GM19467 (cell line): ENCODE data around the gene STK39.

Experiments used
- ATAC-seq: cut with Tn5 transposase; IDR thresholded peaks from one replicate; pipeline ENCODE4 v1.9.1; 2021; ENCODE audit warnings: mild to moderate bottlenecking, moderate library complexity; ENCODE audit not compliant: unreplicated experiment

STK39 gene

DNA sequence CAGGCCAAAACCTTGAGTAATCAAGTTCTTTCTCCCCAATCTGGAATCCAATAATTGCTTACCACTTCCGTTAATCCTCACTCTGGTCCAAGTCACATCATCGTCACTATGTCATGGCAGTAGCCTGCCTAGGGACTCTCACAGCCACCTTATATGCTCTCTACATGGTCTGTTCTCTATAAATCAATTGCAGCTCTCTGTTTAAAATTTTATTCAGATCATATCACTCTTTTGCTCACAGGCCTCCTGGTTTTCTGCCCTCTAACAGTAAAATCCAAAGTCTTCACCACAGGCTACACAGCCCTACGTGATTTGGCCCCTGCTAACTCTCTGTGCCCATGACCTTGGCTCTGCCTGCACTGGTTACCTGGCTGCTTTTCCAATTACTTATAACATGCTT is 188.7 kb downstream of the STK39 start:
- no peak for ATAC-seq

DNA sequence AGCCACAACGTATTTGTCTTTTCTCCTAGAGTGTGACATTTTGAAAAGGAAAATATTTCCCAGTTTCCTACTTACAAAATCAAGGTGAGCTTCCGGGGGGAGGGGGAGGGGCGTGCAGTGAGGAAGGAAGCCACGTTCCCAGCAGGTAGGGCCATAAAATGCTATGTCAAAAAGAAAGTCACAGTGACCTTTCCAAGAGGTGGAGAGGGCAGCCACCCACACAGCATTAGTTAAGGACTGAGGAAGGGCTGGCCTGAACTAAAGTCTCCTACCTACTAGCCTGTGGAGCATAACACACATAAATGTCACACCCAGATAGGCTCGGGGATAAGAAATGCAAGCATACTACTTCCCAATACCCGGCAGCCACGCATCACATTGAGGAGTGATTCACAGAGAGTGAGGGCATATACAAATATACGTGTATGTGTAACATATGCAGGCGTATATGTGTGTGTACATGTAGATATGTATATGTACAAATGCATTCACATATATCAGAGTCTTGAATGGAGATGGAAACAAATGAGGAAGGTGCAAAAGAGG is 191.1 kb downstream of the STK39 start:
- ATAC-seq, result no peak

DNA sequence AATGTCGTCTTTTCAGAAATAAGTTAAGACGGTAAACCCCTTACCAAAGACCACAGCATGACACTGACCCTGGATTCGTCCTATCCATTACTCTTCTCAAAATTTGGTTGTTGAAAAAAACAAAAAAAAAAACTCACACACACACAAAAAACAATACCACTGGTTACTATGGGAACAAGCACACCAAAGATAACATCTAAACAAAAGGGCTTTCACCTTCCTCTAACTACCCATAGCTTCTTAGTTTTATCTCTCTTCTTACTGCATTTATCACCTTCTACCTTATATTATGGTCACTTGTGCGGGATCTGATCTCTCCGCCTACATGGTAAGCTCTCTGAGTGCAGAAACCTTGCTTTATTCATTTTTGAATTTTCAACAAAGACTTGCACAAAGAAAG is 192.7 kb downstream of the STK39 start:
- no peak for ATAC-seq

DNA sequence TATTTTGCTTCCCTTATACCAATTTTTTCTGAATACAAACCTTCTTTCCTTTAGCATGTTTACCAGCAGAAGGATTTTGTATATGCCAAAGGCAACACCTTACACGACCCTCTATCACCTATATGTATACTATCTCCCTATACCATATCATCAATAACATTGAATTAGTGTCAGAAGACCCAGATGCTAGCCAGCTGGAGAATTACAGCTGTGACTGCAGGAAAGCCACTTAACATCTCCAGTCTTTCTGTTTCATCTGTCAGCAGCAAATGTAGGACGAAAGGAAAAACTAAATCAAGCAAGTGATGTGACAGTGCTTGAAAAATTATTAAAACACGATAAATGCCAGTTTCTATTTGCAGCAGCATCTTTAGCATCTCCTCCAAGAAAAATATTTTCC is 193.7 kb downstream of the STK39 start:
- ATAC-seq, result no peak

- ATAC-seq, result no peak
Observed at GRCh38 chr2:168052773-168053172, 194.6 kb downstream of the STK39 start.

DNA sequence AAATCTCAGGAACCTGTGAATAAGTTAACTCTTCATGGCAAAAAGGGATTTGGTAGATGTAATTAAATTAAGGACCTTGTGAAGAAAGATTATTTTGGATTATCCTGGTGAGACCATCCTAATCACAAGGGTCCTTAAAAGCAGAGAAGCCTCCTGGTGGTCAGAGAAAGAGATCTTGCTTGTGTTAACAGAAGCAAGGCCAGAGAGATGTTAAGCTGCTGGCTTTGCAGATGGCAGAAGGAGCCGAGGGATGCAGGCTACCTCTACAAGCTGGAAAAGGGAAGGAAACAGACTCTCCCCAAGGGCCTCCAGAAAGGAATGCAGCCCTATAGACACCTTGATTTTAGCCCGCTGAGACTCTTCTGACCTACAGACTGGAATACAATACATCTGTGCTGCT is 197.0 kb downstream of the STK39 start:
- ATAC-seq, result no peak

DNA sequence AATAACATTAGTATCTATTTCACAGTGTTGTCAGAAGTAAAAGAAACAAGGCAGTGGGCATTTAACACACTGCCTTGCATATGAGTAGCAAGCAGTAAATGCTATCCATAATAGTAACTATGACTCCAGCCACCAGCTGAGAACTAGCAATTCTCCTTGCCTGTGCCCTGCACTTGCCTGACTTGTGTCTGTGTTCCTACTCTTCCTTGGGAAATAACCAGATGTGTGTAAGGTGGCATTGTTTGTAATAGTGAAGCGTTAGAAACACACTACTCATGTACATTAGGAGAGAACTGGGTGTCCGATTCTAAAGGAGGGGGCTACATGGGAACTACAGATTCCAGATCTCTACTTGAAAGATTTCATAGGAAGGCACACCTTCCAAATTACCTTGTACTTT is 197.8 kb downstream of the STK39 start:
- ATAC-seq, result no peak

- ATAC-seq, result no peak
Observed at GRCh38 chr2:168047091-168047690, 200.2 kb downstream of the STK39 start.

DNA sequence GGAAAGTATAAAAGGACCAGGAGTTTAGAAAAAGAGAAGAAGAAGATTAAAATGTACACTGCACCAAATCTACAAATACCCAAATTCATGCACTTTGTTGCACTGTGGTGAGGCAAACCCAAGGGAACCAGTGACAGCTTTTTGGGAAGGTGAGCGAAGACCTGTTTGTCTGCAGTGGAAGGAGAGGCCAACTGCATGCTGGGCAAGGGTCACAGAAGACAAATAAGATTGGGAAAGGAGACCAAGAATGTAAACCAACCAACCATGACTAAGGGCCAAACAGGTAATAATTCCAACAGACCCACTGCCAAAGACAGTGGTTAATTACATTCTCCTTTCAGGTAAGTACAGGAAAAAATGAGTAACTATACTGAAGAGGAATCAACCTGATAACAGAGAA is 202.8 kb downstream of the STK39 start:
- ATAC-seq, result no peak

DNA sequence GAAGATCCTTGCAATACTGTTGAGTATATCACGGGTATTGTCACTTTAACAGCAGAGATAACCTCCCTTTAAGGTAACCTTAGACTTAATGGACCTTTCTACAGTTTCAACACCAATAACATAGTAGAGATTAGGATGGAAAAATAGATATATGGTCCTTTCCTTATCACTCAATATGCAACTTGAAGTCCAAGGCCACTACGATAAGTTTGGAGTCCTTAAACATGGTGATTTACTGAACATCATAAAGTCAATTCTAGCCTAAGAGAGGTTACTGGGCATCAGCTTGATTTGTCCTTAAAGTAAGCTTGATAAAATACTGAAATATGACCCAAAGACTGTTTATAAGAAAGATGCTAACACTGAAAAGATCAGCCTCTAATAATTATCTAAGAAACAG is 203.2 kb downstream of the STK39 start:
- no peak for ATAC-seq

DNA sequence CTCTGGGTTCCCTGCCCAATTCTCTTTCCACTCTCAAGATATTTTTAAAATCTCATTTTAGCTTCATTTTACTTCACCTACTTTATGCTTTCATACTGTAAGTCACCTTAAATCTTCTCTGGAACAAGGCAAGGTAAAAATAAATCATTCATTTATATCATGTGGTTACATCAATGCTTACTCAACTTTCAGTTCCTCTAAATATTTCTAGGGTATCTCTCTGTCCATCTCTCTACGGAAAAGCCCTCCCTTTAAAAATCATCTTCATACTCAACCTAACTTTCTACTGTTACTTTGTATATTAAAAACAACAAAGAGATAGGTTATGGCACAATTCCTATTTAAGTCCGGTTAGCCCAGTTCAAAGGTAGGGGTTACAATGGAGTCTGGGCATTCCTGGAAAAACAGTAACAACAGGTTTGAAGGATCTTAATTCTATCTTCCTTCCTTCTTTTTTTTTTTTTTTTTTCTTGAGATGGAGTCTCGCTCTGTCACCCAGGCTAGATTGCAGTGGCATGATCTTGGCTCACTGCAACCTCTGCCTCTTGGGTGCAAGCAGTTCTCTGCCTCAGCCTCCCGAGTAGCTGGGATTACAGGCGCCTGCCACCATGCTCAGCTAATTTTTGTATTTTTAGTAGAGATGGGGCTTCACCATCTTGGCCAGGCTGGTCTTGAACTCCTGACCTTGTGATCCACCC is 205.1 kb downstream of the STK39 start:
- ATAC-seq, result peak; percentile 98

GRCh38 chr2:168039881-168040280 is 207.5 kb downstream of the STK39 start:
- no peak for ATAC-seq

GRCh38 chr2:168037778-168038177 is 209.6 kb downstream of the STK39 start:
- ATAC-seq, result no peak

- ATAC-seq, result no peak
Observed at GRCh38 chr2:168035458-168035857, 211.9 kb downstream of the STK39 start.

DNA sequence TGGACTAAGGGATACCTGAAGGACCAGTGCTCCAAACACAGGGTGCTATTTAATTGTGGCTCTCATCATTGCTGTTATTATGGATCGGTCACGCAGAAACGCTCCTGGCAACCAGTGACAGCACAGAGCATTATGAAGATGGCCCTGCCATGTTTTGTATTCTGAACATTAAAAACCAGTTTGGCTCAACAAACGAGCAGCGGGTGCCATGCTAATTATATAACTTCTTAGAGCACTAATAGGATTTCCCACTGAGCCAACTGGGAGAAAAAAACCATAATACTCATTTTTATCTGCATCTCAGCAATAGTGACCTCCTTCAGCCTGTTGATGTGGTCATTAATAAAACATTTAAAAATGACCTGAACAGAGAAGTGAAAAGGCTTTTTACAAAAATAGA is 212.8 kb downstream of the STK39 start:
- no peak for ATAC-seq

DNA sequence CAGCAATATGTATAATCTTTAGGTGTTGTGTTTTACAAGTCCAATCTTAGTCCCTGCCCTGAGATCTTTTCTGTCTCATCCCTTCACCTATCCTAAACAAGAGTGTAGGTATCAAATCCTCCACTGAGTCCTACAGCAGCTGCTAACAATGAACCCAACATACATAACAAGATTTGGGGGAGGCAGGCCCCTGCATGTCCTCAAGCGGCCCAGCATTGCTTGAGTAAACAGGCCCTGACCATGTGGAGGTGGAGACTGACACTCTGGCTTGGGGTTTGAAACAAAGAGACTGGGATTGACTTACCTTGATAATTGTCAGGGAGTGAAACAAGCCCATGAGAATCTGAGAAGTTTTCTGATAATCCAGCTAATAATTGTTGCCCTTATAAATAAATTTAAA is 213.4 kb downstream of the STK39 start:
- ATAC-seq, result no peak

DNA sequence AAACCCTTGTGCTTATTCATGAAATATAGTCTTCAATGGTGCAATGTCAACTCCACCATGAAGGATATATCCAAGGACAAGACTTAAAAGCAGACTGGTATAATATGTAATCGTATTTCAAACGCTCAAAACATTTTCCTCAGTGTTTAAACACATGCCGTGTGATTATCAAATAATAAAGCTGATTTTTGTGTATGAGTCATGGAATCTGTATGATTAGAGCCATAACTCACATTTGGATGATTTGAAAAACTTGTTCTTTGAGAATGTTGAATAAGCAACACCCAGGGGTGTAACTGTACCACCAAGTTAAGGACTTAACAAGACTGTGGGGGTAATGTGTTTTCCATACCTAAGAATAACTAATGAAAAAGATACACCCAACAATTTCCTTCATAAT is 215.3 kb downstream of the STK39 start:
- no peak for ATAC-seq

DNA sequence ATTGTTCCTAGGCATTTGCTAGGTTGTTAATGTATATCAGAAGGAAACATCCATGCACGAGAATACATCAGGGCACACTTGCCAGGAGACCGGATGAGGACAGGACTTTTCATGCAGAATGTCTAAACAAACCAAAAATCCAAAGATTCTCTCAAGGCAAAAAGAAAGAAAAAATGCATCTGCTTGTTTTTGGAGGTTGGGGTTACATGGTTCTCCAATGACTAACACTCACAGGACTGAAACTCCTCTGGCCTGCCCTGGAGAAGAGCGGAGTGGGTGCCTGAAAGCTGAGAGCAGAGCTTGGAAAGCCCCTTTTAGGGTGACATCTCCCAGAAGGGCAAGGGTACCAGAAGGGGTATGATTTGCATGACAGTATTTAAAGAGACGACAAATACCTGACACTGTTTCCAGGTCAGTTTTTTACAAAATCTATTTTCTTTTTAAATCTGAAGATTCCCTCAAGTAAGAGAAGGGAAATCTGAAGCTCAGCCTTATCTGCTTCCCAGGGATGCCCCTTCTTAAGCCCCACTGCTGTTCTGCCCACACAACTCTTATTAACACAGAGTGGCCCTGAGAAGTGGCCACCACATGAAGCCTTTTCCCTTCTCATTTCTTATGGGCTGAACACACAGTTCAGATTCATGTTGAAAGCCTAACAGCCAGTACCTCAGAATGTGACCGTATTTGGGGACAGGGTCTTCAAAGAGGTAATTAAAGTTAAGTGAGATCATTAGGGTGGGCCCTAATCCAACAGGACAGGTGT is 216.4 kb downstream of the STK39 start:
- ATAC-seq, result peak; percentile 88

GRCh38 chr2:168029071-168029470 is 218.3 kb downstream of the STK39 start:
- ATAC-seq, result no peak

- ATAC-seq, result no peak
Observed at GRCh38 chr2:168028362-168028761, 219.0 kb downstream of the STK39 start.

- ATAC-seq, result no peak
Observed at GRCh38 chr2:168025487-168026202, 221.8 kb downstream of the STK39 start.
